Peyer's patch (tissue), 4 donors: ENCODE results near the gene STH. TPM values are rescaled to one million over a fixed set of nuclear protein-coding genes. Genes with fewer than 3 reads are reported as not detected.
A peak's percentile ranks its signal among the peaks of the same experiment; 100 is the strongest.

Experiments used
- DNase-seq, 3 donors: peaks; one replicate each; pipeline ENCODE4 v3.0.0-alpha.2; 2017 to 2019
- H3K27ac ChIP-seq, 4 donors: fragments of 200-600 bp; sonication (generic); one replicate each; pipeline ENCODE4 v1.5.1; 2016 to 2019
- H3K27me3 ChIP-seq, 2 donors: fragments of 200-600 bp; sonication (generic); one replicate each; pipeline ENCODE4 v1.5.1; 2019
- H3K36me3 ChIP-seq, 3 donors: fragments of 200-600 bp; sonication (generic); one replicate each; pipeline ENCODE4 v1.5.1; 2016 to 2019
- H3K4me1 ChIP-seq, 4 donors: fragments of 200-600 bp; sonication (generic); one replicate each; pipeline ENCODE4 v1.5.1; 2016 to 2019
- H3K4me3 ChIP-seq, 4 donors: fragments of 200-600 bp; sonication (generic); 1 replicate in 3 of 4; 2 replicates in 1 of 4; pipeline ENCODE4 v1.5.1; 2016 to 2019; ENCODE audit warnings: mild to moderate bottlenecking in 1 of 4
- H3K9me3 ChIP-seq, 4 donors: fragments of 200-600 bp; sonication (generic); one replicate each; pipeline ENCODE4 v1.5.1; 2016 to 2019; ENCODE audit warnings: mild to moderate bottlenecking in 1 of 4
- POLR2A ChIP-seq, 2 donors: fragments of 450-650 bp; IDR thresholded peaks; one replicate each; pipeline ENCODE4 v1.5.1; 2017; ENCODE audit warnings: antibody characterized with exemption in 2 of 2, mild to moderate bottlenecking in 2 of 2, moderate library complexity in 2 of 2
- total RNA-seq, 4 donors: library from RNA; depleted of rRNA; stranded (reverse); fragments of >200 nt; gene quantifications; one replicate each; pipeline ENCODE4 v1.1.0, GENCODE V29; 2016
- TF ChIP-seq, protein P1 (sequence below), 6 experiments: fragments of 450-650 bp in 4 of 6; fragments of 200-600 bp in 2 of 6; sonication (generic) in 1 of 6; IDR thresholded peaks; one replicate each; pipeline ENCODE4 v1.5.1; 2017 to 2019; ENCODE audit warnings: antibody characterized with exemption in 6 of 6, mild to moderate bottlenecking in 3 of 6, moderate library complexity in 1 of 6

STH gene
- total RNA-seq, 4 donors from 2014 or later: not detected

DNA sequence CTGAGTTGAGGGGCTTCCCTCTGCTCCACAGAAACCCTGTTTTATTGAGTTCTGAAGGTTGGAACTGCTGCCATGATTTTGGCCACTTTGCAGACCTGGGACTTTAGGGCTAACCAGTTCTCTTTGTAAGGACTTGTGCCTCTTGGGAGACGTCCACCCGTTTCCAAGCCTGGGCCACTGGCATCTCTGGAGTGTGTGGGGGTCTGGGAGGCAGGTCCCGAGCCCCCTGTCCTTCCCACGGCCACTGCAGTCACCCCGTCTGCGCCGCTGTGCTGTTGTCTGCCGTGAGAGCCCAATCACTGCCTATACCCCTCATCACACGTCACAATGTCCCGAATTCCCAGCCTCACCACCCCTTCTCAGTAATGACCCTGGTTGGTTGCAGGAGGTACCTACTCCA, 26.0 kb downstream of the STH start:
- no peak overlapping the region for H3K4me3 ChIP-seq
- no peaks in the 10 kb centered on the region for H3K9me3 ChIP-seq
- peaks cover 0 to 8% (median 0%) of the 10 kb centered on the region in 4 donors for H3K4me1 ChIP-seq
- H3K36me3 ChIP-seq: peaks cover 0 to 35% (median 0%) of the 10 kb centered on the region in 3 donors
- peak overlapping the region in 1 of 4 donors; percentile 38 for H3K27ac ChIP-seq
- no peak for TF ChIP-seq POLR2A (IDR thresholded peaks at IDR 0.05)
- no peak for DNase-seq
- no peaks in the 10 kb centered on the region for H3K27me3 ChIP-seq

DNA sequence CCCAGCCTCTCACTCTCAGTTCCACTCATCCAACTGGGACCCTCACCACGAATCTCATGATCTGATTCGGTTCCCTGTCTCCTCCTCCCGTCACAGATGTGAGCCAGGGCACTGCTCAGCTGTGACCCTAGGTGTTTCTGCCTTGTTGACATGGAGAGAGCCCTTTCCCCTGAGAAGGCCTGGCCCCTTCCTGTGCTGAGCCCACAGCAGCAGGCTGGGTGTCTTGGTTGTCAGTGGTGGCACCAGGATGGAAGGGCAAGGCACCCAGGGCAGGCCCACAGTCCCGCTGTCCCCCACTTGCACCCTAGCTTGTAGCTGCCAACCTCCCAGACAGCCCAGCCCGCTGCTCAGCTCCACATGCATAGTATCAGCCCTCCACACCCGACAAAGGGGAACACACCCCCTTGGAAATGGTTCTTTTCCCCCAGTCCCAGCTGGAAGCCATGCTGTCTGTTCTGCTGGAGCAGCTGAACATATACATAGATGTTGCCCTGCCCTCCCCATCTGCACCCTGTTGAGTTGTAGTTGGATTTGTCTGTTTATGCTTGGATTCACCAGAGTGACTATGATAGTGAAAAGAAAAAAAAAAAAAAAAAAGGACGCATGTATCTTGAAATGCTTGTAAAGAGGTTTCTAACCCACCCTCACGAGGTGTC, 26.6 kb downstream of the STH start:
- Histone ChIP-seq H3K9me3 (no peaks in the 10 kb centered on the region), H3K36me3 (peaks cover 0 to 40% (median 0%) of the 10 kb centered on the region in 3 donors), H3K4me3 (no peak overlapping the region), H3K27ac (peak overlapping the region in 3 of 4 donors; percentile 25 to 49 (median 26)), H3K4me1 (peaks cover 0 to 2% (median 0%) of the 10 kb centered on the region in 4 donors), H3K27me3 (no peaks in the 10 kb centered on the region)
- TF ChIP-seq, protein P1, sequence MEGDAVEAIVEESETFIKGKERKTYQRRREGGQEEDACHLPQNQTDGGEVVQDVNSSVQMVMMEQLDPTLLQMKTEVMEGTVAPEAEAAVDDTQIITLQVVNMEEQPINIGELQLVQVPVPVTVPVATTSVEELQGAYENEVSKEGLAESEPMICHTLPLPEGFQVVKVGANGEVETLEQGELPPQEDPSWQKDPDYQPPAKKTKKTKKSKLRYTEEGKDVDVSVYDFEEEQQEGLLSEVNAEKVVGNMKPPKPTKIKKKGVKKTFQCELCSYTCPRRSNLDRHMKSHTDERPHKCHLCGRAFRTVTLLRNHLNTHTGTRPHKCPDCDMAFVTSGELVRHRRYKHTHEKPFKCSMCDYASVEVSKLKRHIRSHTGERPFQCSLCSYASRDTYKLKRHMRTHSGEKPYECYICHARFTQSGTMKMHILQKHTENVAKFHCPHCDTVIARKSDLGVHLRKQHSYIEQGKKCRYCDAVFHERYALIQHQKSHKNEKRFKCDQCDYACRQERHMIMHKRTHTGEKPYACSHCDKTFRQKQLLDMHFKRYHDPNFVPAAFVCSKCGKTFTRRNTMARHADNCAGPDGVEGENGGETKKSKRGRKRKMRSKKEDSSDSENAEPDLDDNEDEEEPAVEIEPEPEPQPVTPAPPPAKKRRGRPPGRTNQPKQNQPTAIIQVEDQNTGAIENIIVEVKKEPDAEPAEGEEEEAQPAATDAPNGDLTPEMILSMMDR (IDR thresholded peaks at IDR 0.05): no peak
- TF ChIP-seq POLR2A (IDR thresholded peaks at IDR 0.05): no peak
- no peak for DNase-seq

GRCh38 chr17:46026166-46027047, 27.4 kb downstream of the STH start:
- DNase-seq: peak in 1 of 3 donors; percentile 29

DNA sequence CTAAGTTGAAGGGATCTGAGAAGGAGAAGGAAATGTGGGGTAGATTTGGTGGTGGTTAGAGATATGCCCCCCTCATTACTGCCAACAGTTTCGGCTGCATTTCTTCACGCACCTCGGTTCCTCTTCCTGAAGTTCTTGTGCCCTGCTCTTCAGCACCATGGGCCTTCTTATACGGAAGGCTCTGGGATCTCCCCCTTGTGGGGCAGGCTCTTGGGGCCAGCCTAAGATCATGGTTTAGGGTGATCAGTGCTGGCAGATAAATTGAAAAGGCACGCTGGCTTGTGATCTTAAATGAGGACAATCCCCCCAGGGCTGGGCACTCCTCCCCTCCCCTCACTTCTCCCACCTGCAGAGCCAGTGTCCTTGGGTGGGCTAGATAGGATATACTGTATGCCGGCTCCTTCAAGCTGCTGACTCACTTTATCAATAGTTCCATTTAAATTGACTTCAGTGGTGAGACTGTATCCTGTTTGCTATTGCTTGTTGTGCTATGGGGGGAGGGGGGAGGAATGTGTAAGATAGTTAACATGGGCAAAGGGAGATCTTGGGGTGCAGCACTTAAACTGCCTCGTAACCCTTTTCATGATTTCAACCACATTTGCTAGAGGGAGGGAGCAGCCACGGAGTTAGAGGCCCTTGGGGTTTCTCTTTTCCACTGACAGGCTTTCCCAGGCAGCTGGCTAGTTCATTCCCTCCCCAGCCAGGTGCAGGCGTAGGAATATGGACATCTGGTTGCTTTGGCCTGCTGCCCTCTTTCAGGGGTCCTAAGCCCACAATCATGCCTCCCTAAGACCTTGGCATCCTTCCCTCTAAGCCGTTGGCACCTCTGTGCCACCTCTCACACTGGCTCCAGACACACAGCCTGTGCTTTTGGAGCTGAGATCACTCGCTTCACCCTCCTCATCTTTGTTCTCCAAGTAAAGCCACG, 28.3 kb downstream of the STH start:
- Histone ChIP-seq H3K36me3 (peaks cover 0 to 57% (median 0%) of the 10 kb centered on the region in 3 donors), H3K27ac (peak overlapping the region in 2 of 4 donors; percentile 42 to 49), H3K4me3 (no peak overlapping the region), H3K4me1 (no peaks in the 10 kb centered on the region), H3K27me3 (no peaks in the 10 kb centered on the region), H3K9me3 (no peaks in the 10 kb centered on the region)
- DNase-seq: no peak
- TF ChIP-seq, protein P1 (IDR thresholded peaks at IDR 0.05): no peak
- no peak for TF ChIP-seq POLR2A (IDR thresholded peaks at IDR 0.05)

More at GRCh38 chr17:46026166-46027047, 27.4 kb downstream of the STH start:
- Histone ChIP-seq H3K36me3 (peaks cover 0 to 48% (median 0%) of the 10 kb centered on the region in 3 donors), H3K27me3 (no peaks in the 10 kb centered on the region), H3K27ac (peak overlapping the region in 2 of 4 donors; percentile 42 to 49), H3K9me3 (no peaks in the 10 kb centered on the region), H3K4me1 (no peaks in the 10 kb centered on the region), H3K4me3 (no peak overlapping the region)
- TF ChIP-seq POLR2A (IDR thresholded peaks at IDR 0.05): no peak

GRCh38 chr17:46027976-46028325, 28.9 kb downstream of the STH start:
- Histone ChIP-seq H3K27me3 (no peaks in the 10 kb centered on the region), H3K9me3 (no peaks in the 10 kb centered on the region), H3K27ac (no peak overlapping the region), H3K4me3 (no peak overlapping the region), H3K4me1 (no peaks in the 10 kb centered on the region), H3K36me3 (peaks cover 0 to 64% (median 0%) of the 10 kb centered on the region in 3 donors)
- no peak for DNase-seq
- TF ChIP-seq POLR2A (IDR thresholded peaks at IDR 0.05): no peak
- TF ChIP-seq, protein P1 (IDR thresholded peaks at IDR 0.05): no peak

- Histone ChIP-seq H3K27ac (no peak overlapping the region), H3K36me3 (peaks cover 0 to 68% (median 0%) of the 10 kb centered on the region in 3 donors), H3K9me3 (no peaks in the 10 kb centered on the region), H3K4me3 (no peak overlapping the region), H3K27me3 (no peaks in the 10 kb centered on the region), H3K4me1 (no peaks in the 10 kb centered on the region)
- TF ChIP-seq, protein P1 (IDR thresholded peaks at IDR 0.05): no peak
- no peak for TF ChIP-seq POLR2A (IDR thresholded peaks at IDR 0.05)
- no peak for DNase-seq
These were observed 29.3 kb downstream of the STH start for GRCh38 chr17:46028374-46028773.
